OCI-LY3 (cell line): ENCODE results near the gene CAPZB.

Source experiments
- EZH2phosphoT487 ChIP-seq: fragments of 200-600 bp; shearing (Covaris generic); IDR thresholded peaks from 2 replicates; pipeline ENCODE4 v1.6.1; 2018; ENCODE audit warnings: antibody characterized with exemption, mixed run types, low read depth
- TF ChIP-seq, protein P1 (sequence below): fragments of 200-600, 300-600 bp; sonication (generic); IDR thresholded peaks from 2 replicates; pipeline ENCODE4 v1.5.1; 2014; ENCODE audit warnings: antibody characterized with exemption, low read length, low read depth

DNA sequence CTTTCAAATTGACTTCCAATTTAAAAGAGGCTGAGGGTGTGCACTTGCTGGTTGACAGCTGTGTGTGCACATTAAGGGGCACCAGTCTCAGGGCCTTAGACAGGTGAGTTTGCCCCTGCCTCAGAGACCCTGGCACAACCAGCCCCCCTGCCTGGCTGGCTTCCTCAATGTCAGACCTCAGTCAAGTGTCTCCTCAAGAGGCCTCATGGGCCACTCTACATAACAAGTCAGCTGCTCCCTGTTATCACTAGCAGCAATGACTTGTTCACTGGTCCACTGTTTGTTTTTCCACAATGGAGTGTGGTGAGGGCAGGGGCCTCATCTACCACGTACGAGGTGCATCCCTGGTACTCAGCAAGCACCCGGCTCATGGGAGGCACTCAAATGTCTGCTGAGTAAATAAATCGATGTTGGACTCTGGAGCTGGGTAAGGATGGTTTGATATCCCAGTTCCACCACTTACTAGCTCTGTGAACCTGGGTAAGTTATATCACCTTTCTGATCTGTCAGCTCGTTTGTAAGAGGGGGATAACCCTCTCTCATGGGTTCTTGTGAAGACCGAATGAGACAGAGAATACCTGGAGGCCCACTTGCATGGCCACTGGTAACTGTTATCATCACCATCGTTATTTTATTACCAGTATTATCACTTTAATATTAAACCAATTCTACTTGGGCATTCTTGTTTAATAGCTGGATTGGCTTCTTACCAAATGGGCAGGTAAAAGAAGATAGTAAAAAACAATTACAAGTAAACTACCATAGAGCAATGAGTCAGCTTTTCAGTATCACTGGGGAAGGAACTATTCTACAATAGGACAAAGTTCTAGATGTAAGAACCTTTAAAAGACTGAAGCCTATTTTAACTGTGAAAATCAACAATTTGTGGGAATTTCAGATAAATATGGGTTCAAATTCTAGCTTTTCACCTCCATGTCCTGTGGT, 108.6 kb downstream of the CAPZB start:
- TF ChIP-seq, protein P1, sequence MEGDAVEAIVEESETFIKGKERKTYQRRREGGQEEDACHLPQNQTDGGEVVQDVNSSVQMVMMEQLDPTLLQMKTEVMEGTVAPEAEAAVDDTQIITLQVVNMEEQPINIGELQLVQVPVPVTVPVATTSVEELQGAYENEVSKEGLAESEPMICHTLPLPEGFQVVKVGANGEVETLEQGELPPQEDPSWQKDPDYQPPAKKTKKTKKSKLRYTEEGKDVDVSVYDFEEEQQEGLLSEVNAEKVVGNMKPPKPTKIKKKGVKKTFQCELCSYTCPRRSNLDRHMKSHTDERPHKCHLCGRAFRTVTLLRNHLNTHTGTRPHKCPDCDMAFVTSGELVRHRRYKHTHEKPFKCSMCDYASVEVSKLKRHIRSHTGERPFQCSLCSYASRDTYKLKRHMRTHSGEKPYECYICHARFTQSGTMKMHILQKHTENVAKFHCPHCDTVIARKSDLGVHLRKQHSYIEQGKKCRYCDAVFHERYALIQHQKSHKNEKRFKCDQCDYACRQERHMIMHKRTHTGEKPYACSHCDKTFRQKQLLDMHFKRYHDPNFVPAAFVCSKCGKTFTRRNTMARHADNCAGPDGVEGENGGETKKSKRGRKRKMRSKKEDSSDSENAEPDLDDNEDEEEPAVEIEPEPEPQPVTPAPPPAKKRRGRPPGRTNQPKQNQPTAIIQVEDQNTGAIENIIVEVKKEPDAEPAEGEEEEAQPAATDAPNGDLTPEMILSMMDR, result no peak
- no peak for TF ChIP-seq EZH2phosphoT487
